B cell (primary cell): ENCODE data around the gene STK16. TPM values are rescaled to one million over a fixed set of nuclear protein-coding genes. Genes with fewer than 3 reads are reported as not detected.

Experiments used
- ATAC-seq: fragments of 200-7000 bp; cut with Tn5 transposase; one replicate; pipeline ENCODE4 v1.10.0; 2021; ENCODE audit warnings: low read depth, mild to moderate bottlenecking, moderate number of reproducible peaks, moderate library complexity
- CTCF ChIA-PET: fragments of 350-600 bp; sonication (Branson Sonifier 250); formaldehyde crosslinking; loops from one replicate; lab custom pipeline; 2021; ENCODE audit warnings: antibody characterized with exemption, inconsistent platforms; lab: Charles Lee
- POLR2A ChIA-PET: fragments of 350-600 bp; sonication (Branson Sonifier 250); formaldehyde crosslinking; loops from one replicate; lab custom pipeline; 2021; ENCODE audit warnings: antibody characterized with exemption; lab: Charles Lee
- DNase-seq: peaks from one replicate; pipeline ENCODE4 v3.0.0; 2013
- H2AFZ ChIP-seq: 2 replicates; pipeline ENCODE4 v1.6.1; 2012; ENCODE audit warnings: mild to moderate bottlenecking, low read depth, low read length; ENCODE audit not compliant: insufficient read depth, poor library complexity, severe bottlenecking
- H3K27ac ChIP-seq, 2 donors: 1 replicate in 1 of 2; 2 replicates in 1 of 2; pipeline ENCODE4 v1.5.1; 2012 to 2013; ENCODE audit warnings: low read length in 2 of 2, mild to moderate bottlenecking in 2 of 2, moderate library complexity in 1 of 2
- H3K27me3 ChIP-seq, 4 experiments: fragments of 200-600 bp in 1 of 4; sonication (generic) in 1 of 4; replicated peaks in 1 of 4; 1 replicate in 2 of 4; 2 replicates in 2 of 4; pipeline versions ENCODE4 v1.6.1 to v1.7.0; 2013 to 2016; ENCODE audit warnings: low read length in 3 of 4, mild to moderate bottlenecking in 2 of 4, mixed read lengths in 1 of 4, moderate library complexity in 1 of 4; ENCODE audit not compliant: insufficient read depth in 4 of 4, control insufficient read depth in 3 of 4; ENCODE audit errors: control extremely low read depth in 1 of 4
- H3K36me3 ChIP-seq, 2 experiments: replicated peaks in 1 of 2; 1 replicate in 1 of 2; 2 replicates in 1 of 2; pipeline versions ENCODE4 v1.6.1 to v1.7.1; 2013; ENCODE audit warnings: low read length in 1 of 2; ENCODE audit not compliant: insufficient read depth in 2 of 2, control insufficient read depth in 1 of 2; ENCODE audit errors: control extremely low read depth in 1 of 2, extremely low read depth in 1 of 2
- H3K4me1 ChIP-seq, 2 donors: fragments of 200-600 bp in 1 of 2; sonication (generic) in 1 of 2; 1 replicate in 1 of 2; 2 replicates in 1 of 2; pipeline versions ENCODE4 v1.5.1 to v1.6.1; 2013 to 2017; ENCODE audit warnings: low read length in 2 of 2; ENCODE audit not compliant: control insufficient read depth in 2 of 2, insufficient read depth in 2 of 2
- H3K4me2 ChIP-seq: replicated peaks from 2 replicates; pipeline ENCODE3; 2012; ENCODE audit warnings: mild to moderate bottlenecking, low read depth, low read length; ENCODE audit not compliant: poor library complexity, severe bottlenecking
- H3K4me3 ChIP-seq, 5 experiments: fragments of 200-600 bp in 1 of 5; sonication (generic) in 1 of 5; 1 replicate in 3 of 5; 2 replicates in 2 of 5; pipeline versions ENCODE4 v1.5.1 to v1.7.0; 2011 to 2016; ENCODE audit warnings: low read length in 4 of 5, mild to moderate bottlenecking in 4 of 5, low read depth in 2 of 5, control low read depth in 1 of 5, moderate library complexity in 1 of 5; ENCODE audit not compliant: insufficient read depth in 1 of 5; ENCODE audit errors: control extremely low read depth in 1 of 5, extremely low read depth in 1 of 5
- H3K79me2 ChIP-seq: fragments of 200-600 bp; sonication (generic); one replicate; pipeline ENCODE4 v1.6.0; 2016; ENCODE audit warnings: low read length; ENCODE audit not compliant: control insufficient read depth, insufficient read depth
- H3K9ac ChIP-seq: fragments of 200-600 bp; sonication (generic); 2 replicates; pipeline ENCODE4 v1.6.1; 2017; ENCODE audit warnings: mild to moderate bottlenecking, low read length, moderate library complexity
- H3K9me3 ChIP-seq, 3 donors: one replicate each; pipeline versions ENCODE4 v1.6.1 to v1.7.1; 2013; ENCODE audit warnings: low read length in 2 of 3; ENCODE audit not compliant: control insufficient read depth in 2 of 3, insufficient read depth in 1 of 3; ENCODE audit errors: control extremely low read depth in 1 of 3
- H4K20me1 ChIP-seq: 2 replicates; pipeline ENCODE4 v1.6.0; 2012; ENCODE audit warnings: mild to moderate bottlenecking, low read length; ENCODE audit not compliant: insufficient read depth, control insufficient read depth, poor library complexity, severe bottlenecking
- H3K27ac Mint-ChIP-seq: one replicate; pipeline ENCODE4 v1.8.0; 2021; ENCODE audit warnings: mixed read lengths
- H3K27me3 Mint-ChIP-seq: one replicate; pipeline ENCODE4 v1.8.0; 2021; ENCODE audit warnings: mixed read lengths
- H3K4me1 Mint-ChIP-seq: one replicate; pipeline ENCODE4 v1.8.0; 2021; ENCODE audit warnings: mixed read lengths
- H3K4me3 Mint-ChIP-seq: one replicate; pipeline ENCODE4 v1.8.0; 2021; ENCODE audit warnings: mixed read lengths
- H3K9me3 Mint-ChIP-seq: one replicate; pipeline ENCODE4 v1.8.0; 2022; ENCODE audit warnings: mixed read lengths; ENCODE audit not compliant: insufficient read depth
- EZH2 ChIP-seq: IDR thresholded peaks from 2 replicates; pipeline ENCODE4 v1.6.1; 2012; ENCODE audit warnings: borderline replicate concordance, low read depth, mild to moderate bottlenecking, moderate library complexity, low read length; ENCODE audit not compliant: insufficient read depth, poor library complexity, severe bottlenecking
- WGBS: methylation state at CpG from one replicate; pipeline ENCODE4 v1.1.5; 2013; ENCODE audit warnings: missing lambda C conversion rate; ENCODE audit not compliant: insufficient coverage; 5-methylcytosine and 5-hydroxymethylcytosine counted together
- intact Hi-C: fragments of 100-400 bp; cut with micrococcal nuclease; formaldehyde crosslinking; loops from one replicate; pipeline ENCODE4 v1.10.0; 2022
- polyA plus RNA-seq: library from polyadenylated mRNA; depleted of rRNA; stranded (reverse); fragments of >200 nt; gene quantifications from 2 replicates; pipeline ENCODE4 v1.2.3, GENCODE V29; 2012
- total RNA-seq, 2 donors: library from RNA; stranded (reverse); fragments of 120-200 nt in 1 of 2; gene quantifications; 1 replicate in 1 of 2; 2 replicates in 1 of 2; pipeline versions ENCODE4 v1.2.3 to v1.2.4, GENCODE V29; 2013 to 2022
- TF ChIP-seq, protein P1 (sequence below): fragments of 200-600 bp; IDR thresholded peaks from one replicate; pipeline ENCODE4 v1.8.0; 2022; ENCODE audit warnings: antibody characterized with exemption, mild to moderate bottlenecking

STK16 gene
- total and polyA plus RNA-seq, 2 donors (not counting 1 experiment from before 2014, with no cell fraction given), result 29.0 to 60.1 TPM

DNA sequence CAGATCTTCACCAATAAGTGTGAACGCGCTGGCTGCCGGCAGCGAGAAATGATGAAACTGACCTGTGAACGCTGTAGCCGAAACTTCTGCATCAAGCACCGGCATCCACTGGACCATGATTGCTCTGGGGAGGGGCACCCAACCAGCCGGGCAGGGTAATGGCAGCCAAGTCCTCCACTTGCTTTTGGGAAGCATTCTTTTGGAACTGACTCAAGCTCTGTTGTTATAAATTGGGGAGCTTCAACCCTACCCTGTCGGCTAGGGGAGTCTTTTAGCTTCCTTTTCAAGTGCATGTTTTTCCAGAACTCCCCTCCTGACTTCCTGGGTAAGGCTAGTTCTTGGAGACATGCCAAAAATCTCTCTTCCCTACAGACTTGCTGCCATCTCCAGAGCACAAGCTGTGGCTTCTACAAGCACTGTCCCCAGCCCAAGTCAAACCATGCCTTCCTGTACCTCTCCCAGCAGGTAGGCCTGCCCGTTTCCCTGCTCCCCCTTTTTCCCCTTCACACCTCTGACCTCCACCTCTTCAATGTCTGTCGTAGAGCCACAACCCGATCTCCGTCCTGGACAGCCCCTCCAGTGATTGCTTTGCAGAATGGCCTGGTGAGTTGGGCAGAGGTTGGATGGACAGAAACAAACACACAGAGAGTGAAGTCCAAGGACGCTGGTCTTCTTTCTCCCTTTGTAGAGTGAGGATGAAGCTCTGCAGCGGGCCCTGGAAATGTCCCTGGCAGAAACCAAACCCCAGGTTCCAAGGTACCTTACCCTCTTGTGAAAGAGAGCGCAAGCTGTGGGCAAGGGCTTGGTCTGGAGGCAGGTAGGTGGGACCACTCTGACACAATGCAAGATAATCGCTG is 37.2 kb upstream of the STK16 start:
- peak overlapping the region in 1 of 2 donors; percentile 94 for H3K27ac ChIP-seq
- no peak for TF ChIP-seq EZH2
- TF ChIP-seq, protein P1, sequence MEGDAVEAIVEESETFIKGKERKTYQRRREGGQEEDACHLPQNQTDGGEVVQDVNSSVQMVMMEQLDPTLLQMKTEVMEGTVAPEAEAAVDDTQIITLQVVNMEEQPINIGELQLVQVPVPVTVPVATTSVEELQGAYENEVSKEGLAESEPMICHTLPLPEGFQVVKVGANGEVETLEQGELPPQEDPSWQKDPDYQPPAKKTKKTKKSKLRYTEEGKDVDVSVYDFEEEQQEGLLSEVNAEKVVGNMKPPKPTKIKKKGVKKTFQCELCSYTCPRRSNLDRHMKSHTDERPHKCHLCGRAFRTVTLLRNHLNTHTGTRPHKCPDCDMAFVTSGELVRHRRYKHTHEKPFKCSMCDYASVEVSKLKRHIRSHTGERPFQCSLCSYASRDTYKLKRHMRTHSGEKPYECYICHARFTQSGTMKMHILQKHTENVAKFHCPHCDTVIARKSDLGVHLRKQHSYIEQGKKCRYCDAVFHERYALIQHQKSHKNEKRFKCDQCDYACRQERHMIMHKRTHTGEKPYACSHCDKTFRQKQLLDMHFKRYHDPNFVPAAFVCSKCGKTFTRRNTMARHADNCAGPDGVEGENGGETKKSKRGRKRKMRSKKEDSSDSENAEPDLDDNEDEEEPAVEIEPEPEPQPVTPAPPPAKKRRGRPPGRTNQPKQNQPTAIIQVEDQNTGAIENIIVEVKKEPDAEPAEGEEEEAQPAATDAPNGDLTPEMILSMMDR, result no peak
- H3K27me3 Mint-ChIP-seq, result no peaks in the 10 kb centered on the region
- no peak overlapping the region for H3K4me3 ChIP-seq
- intact Hi-C loops, result loop anchor here (1.0 to 2.0 kb wide), 2 partner anchors 21 to 37 kb away; partner anchors contain the start of genes ANKZF1, ATG9A, GLB1L and STK16
- H3K4me1 ChIP-seq, result peaks cover 16 to 23% of the 10 kb centered on the region in 2 donors
- no peak for ATAC-seq
- H3K9me3 Mint-ChIP-seq, result no peaks in the 10 kb centered on the region
- H3K9me3 ChIP-seq, result no peaks in the 10 kb centered on the region
- H3K27me3 ChIP-seq, result no peaks in the 10 kb centered on the region
- DNase-seq, result no peak
- H3K4me1 Mint-ChIP-seq, result peaks cover 28% of the 10 kb centered on the region
- H3K79me2 ChIP-seq, result peaks cover 6% of the 10 kb centered on the region
- H2AFZ ChIP-seq, result no peak overlapping the region
- H3K36me3 ChIP-seq, result peaks cover 7 to 24% of the 10 kb centered on the region in 2 experiments
- H3K4me2 ChIP-seq, result peak overlapping the region; percentile 80
- ChIA-PET POLR2A (interaction anchor here (3.0 kb wide), 1 partner anchor 32 kb away, joined by 46 read pairs; the partner anchor contains the start of genes CNPPD1 and RETREG2), CTCF (interaction anchor here (0.7 to 7.3 kb wide), 9 partner anchors 16 to 92 kb away, joined by 3 to 65 read pairs (median 4); partner anchors contain the start of genes CNPPD1, NHEJ1 and TUBA4A)
- H4K20me1 ChIP-seq, result peaks cover 14% of the 10 kb centered on the region
- peak overlapping the region; percentile 69 for H3K4me3 Mint-ChIP-seq
- H3K27ac Mint-ChIP-seq, result peak overlapping the region; percentile 79
- H3K9ac ChIP-seq, result no peak overlapping the region
- WGBS, result 85% methylated on average over 11 of the region's 17 CpGs
